Left lung (tissue), 10 donors: ENCODE results near the gene HLA-A. TPM values are rescaled to one million over a fixed set of nuclear protein-coding genes. Genes with fewer than 3 reads are reported as not detected.

Experiments used
- ATAC-seq: fragments of 200-7000 bp; cut with Tn5 transposase; one replicate; pipeline ENCODE4 v1.9.1; 2020; ENCODE audit warnings: moderate library complexity
- DNase-seq, 4 donors: peaks; one replicate each; pipeline ENCODE4 v3.0.0-alpha.2; 2013 to 2020
- H3K27ac ChIP-seq, 2 donors: fragments of 200-600 bp; sonication (generic) in 1 of 2; one replicate each; pipeline versions ENCODE4 v1.5.0 to v1.8.0; 2020 to 2021
- H3K27me3 ChIP-seq, 2 donors: fragments of 200-600 bp; sonication (generic) in 1 of 2; one replicate each; pipeline versions ENCODE4 v1.5.0 to v1.8.0; 2020 to 2021
- H3K36me3 ChIP-seq, 2 donors: fragments of 200-600 bp; sonication (generic) in 1 of 2; one replicate each; pipeline versions ENCODE4 v1.5.0 to v1.8.0; 2020 to 2021
- H3K4me1 ChIP-seq, 2 donors: fragments of 200-600 bp; one replicate each; pipeline ENCODE4 v1.8.0; 2021
- H3K4me3 ChIP-seq, 2 donors: fragments of 200-600 bp; sonication (generic) in 1 of 2; one replicate each; pipeline versions ENCODE4 v1.5.0 to v1.8.0; 2020 to 2021; ENCODE audit warnings: mild to moderate bottlenecking in 1 of 2
- H3K9me3 ChIP-seq, 2 donors: fragments of 200-600 bp; sonication (generic) in 1 of 2; one replicate each; pipeline versions ENCODE4 v1.5.0 to v1.8.0; 2020 to 2021
- intact Hi-C, 2 donors: fragments of 100-400 bp; cut with DNase I; formaldehyde crosslinking; loops; one replicate each; pipeline versions ENCODE4 v1.11.2 to v1.14.2; 2022
- polyA plus RNA-seq, 6 donors: library from polyadenylated mRNA; unstranded; fragments of 120-200 nt; gene quantifications; one replicate each; pipeline ENCODE4 v1.2.1, GENCODE V29; 2013; ENCODE audit not compliant: insufficient read length in 6 of 6
- total RNA-seq, 2 donors: library from RNA; stranded (reverse); fragmentation: NEBNext Ultra II Directional; extraction: Animal tissue kit (Norgen Biotek cat#: 25700); gene quantifications; one replicate each; pipeline ENCODE4 v1.2.1, GENCODE V29; 2021
- TF ChIP-seq, protein P1 (sequence below), 2 donors: fragments of 200-600 bp; sonication (generic) in 1 of 2; IDR thresholded peaks; one replicate each; pipeline versions ENCODE4 v1.5.0 to v1.8.0; 2021; ENCODE audit warnings: antibody characterized with exemption in 2 of 2
- donor health status: DM: no; HTN: yes; CAD: no.
- donor health status: DM: no; HTN: no; CAD: no.

The HLA-A gene
- total and polyA plus RNA-seq, 8 donors, result 218 to 1,150 (median 275) TPM

DNA sequence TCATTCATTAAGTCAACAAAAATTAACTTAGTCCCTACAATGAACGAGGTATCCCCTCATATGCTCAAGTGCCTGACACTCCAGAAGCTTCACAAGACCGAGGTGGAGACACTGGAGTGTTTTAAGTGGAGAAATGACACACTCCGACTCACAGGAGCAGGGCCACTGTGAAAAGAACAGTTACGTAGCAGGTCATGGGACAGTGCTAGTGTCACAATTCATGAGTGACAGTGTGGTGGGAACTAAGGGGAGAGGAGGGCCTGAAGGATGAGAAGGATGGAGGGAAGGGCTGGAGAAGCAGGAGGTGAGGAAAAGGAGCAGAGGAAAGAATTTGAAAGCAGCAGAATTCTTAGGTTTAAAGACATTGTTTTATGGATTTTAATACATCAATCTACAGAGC, 1.3 kb upstream of the HLA-A start:
- Histone ChIP-seq H3K27me3 (no peaks in the 10 kb centered on the region), H3K27ac (peak overlapping the region in 1 of 2 donors; percentile 96), H3K4me3 (peak overlapping the region in 1 of 2 donors; percentile 99), H3K36me3 (peaks cover 0 to 29% of the 10 kb centered on the region in 2 donors), H3K4me1 (peaks cover 0 to 51% of the 10 kb centered on the region in 2 donors), H3K9me3 (no peaks in the 10 kb centered on the region)
- TF ChIP-seq, protein P1, sequence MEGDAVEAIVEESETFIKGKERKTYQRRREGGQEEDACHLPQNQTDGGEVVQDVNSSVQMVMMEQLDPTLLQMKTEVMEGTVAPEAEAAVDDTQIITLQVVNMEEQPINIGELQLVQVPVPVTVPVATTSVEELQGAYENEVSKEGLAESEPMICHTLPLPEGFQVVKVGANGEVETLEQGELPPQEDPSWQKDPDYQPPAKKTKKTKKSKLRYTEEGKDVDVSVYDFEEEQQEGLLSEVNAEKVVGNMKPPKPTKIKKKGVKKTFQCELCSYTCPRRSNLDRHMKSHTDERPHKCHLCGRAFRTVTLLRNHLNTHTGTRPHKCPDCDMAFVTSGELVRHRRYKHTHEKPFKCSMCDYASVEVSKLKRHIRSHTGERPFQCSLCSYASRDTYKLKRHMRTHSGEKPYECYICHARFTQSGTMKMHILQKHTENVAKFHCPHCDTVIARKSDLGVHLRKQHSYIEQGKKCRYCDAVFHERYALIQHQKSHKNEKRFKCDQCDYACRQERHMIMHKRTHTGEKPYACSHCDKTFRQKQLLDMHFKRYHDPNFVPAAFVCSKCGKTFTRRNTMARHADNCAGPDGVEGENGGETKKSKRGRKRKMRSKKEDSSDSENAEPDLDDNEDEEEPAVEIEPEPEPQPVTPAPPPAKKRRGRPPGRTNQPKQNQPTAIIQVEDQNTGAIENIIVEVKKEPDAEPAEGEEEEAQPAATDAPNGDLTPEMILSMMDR (IDR thresholded peaks at IDR 0.05), result no peak
- DNase-seq (no peak), ATAC-seq (no peak)
- intact Hi-C loops, result no loop called here

DNA sequence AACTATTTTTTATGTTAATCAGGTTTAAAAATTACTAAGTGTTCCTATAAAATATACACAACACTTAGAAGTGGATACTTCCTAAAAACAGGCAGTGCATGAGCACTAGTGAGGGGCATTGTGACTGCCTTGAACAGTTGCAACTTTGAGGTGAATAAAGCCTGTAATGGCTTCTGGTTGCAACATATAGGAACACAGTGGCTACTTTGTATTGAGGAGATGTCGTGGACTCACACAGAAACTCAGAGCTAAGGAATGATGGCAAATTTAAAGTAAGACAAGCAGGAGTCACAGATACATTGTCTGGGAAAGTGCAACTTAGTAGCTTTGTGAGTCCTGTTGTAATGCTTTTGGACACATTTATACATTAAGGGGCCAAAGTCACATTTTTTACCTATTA, 861 bp upstream of the HLA-A start:
- TF ChIP-seq, protein P1 (IDR thresholded peaks at IDR 0.05), result no peak
- Histone ChIP-seq H3K4me3 (peak overlapping the region in 1 of 2 donors; percentile 99), H3K36me3 (peaks cover 0 to 34% of the 10 kb centered on the region in 2 donors), H3K9me3 (no peaks in the 10 kb centered on the region), H3K27ac (peak overlapping the region; percentile 75 to 96), H3K27me3 (no peaks in the 10 kb centered on the region), H3K4me1 (peaks cover 0 to 55% of the 10 kb centered on the region in 2 donors)
- intact Hi-C loops, result no loop called here
- DNase-seq (no peak), ATAC-seq (no peak)

DNA sequence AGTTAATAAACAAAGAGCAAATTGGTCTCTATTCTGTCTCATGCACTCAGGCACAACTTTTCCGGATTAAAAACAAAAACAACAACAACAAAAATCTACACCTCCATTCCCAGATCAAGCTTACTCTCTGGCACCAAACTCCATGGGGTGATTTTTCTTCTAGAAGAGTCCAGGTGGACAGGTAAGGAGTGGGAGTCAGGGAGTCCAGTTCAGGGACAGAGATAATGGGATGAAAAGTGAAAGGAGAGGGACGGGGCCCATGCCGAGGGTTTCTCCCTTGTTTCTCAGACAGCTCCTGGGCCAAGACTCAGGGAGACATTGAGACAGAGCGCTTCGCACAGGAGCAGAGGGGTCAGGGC, 437 bp upstream of the HLA-A start:
- Histone ChIP-seq H3K9me3 (no peaks in the 10 kb centered on the region), H3K27ac (peak overlapping the region; percentile 75 to 96), H3K4me3 (peak overlapping the region; percentile 2 to 99), H3K27me3 (no peaks in the 10 kb centered on the region), H3K4me1 (peaks cover 0 to 56% of the 10 kb centered on the region in 2 donors), H3K36me3 (peaks cover 0 to 38% of the 10 kb centered on the region in 2 donors)
- ATAC-seq (peak; percentile 30), DNase-seq (no peak)
- TF ChIP-seq, protein P1 (IDR thresholded peaks at IDR 0.05), result no peak
- intact Hi-C loops, result no loop called here

DNA sequence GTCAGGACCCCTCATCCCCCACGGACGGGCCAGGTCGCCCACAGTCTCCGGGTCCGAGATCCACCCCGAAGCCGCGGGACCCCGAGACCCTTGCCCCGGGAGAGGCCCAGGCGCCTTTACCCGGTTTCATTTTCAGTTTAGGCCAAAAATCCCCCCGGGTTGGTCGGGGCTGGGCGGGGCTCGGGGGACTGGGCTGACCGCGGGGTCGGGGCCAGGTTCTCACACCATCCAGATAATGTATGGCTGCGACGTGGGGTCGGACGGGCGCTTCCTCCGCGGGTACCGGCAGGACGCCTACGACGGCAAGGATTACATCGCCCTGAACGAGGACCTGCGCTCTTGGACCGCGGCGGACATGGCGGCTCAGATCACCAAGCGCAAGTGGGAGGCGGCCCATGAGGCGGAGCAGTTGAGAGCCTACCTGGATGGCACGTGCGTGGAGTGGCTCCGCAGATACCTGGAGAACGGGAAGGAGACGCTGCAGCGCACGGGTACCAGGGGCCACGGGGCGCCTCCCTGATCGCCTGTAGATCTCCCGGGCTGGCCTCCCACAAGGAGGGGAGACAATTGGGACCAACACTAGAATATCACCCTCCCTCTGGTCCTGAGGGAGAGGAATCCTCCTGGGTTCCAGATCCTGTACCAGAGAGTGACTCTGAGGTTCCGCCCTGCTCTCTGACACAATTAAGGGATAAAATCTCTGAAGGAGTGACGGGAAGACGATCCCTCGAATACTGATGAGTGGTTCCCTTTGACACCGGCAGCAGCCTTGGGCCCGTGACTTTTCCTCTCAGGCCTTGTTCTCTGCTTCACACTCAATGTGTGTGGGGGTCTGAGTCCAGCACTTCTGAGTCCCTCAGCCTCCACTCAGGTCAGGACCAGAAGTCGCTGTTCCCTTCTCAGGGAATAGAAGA, 978 bp downstream of the HLA-A start:
- ATAC-seq (peak; percentile 12), DNase-seq (peak in 2 of 4 donors; percentile 7 to 90)
- peaks cover 0 to 56% of the 10 kb centered on the region in 2 donors for H3K4me1 ChIP-seq
- H3K4me3 ChIP-seq, result peak overlapping the region in 1 of 2 donors; percentile 99
- TF ChIP-seq, protein P1 (IDR thresholded peaks at IDR 0.05), result no peak
- H3K9me3 ChIP-seq, result no peaks in the 10 kb centered on the region
- no peaks in the 10 kb centered on the region for H3K27me3 ChIP-seq
- intact Hi-C loops, result no loop called here
- peak overlapping the region in 1 of 2 donors; percentile 96 for H3K27ac ChIP-seq
- peaks cover 0 to 52% of the 10 kb centered on the region in 2 donors for H3K36me3 ChIP-seq

DNA sequence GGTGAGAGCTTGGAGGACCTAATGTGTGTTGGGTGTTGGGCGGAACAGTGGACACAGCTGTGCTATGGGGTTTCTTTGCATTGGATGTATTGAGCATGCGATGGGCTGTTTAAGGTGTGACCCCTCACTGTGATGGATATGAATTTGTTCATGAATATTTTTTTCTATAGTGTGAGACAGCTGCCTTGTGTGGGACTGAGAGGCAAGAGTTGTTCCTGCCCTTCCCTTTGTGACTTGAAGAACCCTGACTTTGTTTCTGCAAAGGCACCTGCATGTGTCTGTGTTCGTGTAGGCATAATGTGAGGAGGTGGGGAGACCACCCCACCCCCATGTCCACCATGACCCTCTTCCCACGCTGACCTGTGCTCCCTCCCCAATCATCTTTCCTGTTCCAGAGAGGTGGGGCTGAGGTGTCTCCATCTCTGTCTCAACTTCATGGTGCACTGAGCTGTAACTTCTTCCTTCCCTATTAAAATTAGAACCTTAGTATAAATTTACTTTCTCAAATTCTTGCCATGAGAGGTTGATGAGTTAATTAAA, 3.0 kb downstream of the HLA-A start:
- ATAC-seq, result no peak
- Histone ChIP-seq H3K27ac (peak overlapping the region in 1 of 2 donors; percentile 38), H3K27me3 (no peaks in the 10 kb centered on the region), H3K4me3 (peak overlapping the region in 1 of 2 donors; percentile 99), H3K9me3 (no peaks in the 10 kb centered on the region), H3K36me3 (peaks cover 0 to 71% of the 10 kb centered on the region in 2 donors), H3K4me1 (peaks cover 0 to 49% of the 10 kb centered on the region in 2 donors)
- TF ChIP-seq, protein P1 (IDR thresholded peaks at IDR 0.05), result no peak
- no peak for DNase-seq
- intact Hi-C loops, result no loop called here
